ENCODE measurements around the gene ETNK2. TPM values are rescaled to one million over a fixed set of nuclear protein-coding genes. Genes with fewer than 3 reads are reported as not detected.

The ETNK2 gene
- total RNA-seq, 2 experiments from 2014 or later = 1.9 TPM; not detected in 1

DNA sequence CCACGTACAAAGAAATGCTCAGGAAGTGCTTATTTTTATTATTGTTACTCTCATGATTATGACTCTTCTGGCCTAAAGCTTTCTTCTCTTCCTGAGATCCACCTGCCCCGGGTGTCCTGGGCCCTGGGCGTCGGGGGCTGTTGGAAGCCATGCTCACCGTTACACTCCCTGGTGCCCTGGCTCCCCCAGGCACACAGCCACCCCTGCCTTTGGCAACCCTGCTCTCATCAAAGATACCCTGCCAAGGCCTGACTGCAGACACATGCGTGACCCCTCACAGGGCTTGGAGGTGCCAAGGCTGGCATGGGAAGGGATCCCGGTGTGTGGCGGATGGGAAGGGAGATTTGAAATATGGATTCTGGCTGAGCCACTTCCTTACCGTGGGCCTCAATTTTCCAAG, 47.7 kb upstream of the ETNK2 start:
- Histone ChIP-seq H3K4me2 (ENCODE audit: low read length) (no peak overlapping the region), H3K9me2 (ENCODE audit: insufficient read depth, low read length) (no peaks in the 10 kb centered on the region), H3K27ac (ENCODE audit: low read depth, low read length, poor library complexity, severe bottlenecking) (no peak overlapping the region), H4K20me1 (ENCODE audit: insufficient read depth, low read length) (no peaks in the 10 kb centered on the region), H3K79me2 (ENCODE audit: insufficient read depth, low read depth, low read length) (no peaks in the 10 kb centered on the region), H3K4me1 (ENCODE audit: insufficient read depth, low read length, poor library complexity, severe bottlenecking) (no peaks in the 10 kb centered on the region), H3K36me3 (ENCODE audit: insufficient read depth, low read length) (no peaks in the 10 kb centered on the region), H3K9me3 (ENCODE audit: low read length) (no peaks in the 10 kb centered on the region), H3K4me3 (ENCODE audit: low read depth, low read length, poor library complexity, severe bottlenecking) (no peak overlapping the region), H2AFZ (ENCODE audit: low read length) (no peak overlapping the region)
- ChIA-PET CTCF (ENCODE audit: unreplicated experiment) (no interaction called here), POLR2A (no interaction called here)
- BruUV-seq (replicated peaks) = no TSS peak
- no peak for DNase-seq (ENCODE audit: low spot score)
- intact Hi-C loops (cut with micrococcal nuclease; ENCODE audit: unreplicated experiment) = no loop called here
- TF ChIP-seq EZH2phosphoT487 (IDR thresholded peaks at IDR 0.05; ENCODE audit: borderline replicate concordance, low read depth, low read length) = no peak
- TF ChIP-seq, protein P1, sequence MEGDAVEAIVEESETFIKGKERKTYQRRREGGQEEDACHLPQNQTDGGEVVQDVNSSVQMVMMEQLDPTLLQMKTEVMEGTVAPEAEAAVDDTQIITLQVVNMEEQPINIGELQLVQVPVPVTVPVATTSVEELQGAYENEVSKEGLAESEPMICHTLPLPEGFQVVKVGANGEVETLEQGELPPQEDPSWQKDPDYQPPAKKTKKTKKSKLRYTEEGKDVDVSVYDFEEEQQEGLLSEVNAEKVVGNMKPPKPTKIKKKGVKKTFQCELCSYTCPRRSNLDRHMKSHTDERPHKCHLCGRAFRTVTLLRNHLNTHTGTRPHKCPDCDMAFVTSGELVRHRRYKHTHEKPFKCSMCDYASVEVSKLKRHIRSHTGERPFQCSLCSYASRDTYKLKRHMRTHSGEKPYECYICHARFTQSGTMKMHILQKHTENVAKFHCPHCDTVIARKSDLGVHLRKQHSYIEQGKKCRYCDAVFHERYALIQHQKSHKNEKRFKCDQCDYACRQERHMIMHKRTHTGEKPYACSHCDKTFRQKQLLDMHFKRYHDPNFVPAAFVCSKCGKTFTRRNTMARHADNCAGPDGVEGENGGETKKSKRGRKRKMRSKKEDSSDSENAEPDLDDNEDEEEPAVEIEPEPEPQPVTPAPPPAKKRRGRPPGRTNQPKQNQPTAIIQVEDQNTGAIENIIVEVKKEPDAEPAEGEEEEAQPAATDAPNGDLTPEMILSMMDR (conservative IDR thresholded peaks at IDR 0.05; ENCODE audit: low read length) = no peak

DNA sequence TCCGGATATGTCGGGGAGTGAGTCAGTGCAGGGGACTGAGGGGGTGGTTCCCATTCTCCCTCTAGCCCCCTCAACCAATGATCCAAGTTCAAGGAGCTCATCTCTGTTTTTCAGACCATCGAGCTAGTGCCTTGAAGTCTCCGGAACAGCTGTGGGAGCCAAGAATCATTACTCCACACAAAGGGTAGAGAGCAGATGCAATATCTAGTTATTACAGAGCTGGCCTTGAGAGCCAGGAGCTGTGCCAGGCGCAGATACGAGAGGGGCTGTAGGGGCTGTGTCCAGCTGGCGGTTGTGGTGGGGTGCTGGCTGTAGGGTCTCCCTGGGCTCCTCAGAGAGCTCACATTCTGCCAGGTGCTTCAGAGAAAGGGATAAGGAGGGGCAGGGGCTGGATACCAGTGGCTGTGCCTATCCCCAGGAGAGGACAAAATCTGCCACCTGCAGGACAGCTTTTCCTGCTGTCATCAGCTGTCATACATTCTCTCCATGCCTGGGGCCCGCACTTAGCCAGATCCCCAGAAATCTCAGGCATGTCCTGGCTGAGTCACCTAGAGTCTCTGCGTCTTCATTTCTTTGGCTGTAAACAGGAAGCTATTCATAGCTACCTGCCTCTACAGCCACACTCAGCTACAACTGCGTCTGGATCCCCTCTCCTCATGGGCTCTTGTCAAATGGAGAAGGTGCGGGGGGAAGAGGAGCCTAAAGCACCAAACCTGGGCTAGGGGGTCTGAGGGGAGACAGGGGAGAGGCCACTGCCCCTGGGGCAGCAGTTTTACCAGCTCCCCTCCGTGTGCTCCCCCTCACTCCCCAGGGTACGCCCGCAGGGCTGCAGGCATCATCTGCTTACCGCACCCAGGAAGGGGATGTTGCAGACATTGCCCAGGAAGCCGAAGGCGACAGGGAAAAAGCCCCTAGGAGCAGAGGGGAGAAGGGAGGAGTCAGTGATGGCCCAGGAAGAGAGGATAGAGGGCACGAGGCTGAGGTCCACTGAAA, 46.8 kb upstream of the ETNK2 start:
- Histone ChIP-seq H2AFZ (ENCODE audit: low read length) (no peak overlapping the region), H3K36me3 (ENCODE audit: insufficient read depth, low read length) (no peaks in the 10 kb centered on the region), H3K4me2 (ENCODE audit: low read length) (no peak overlapping the region), H3K9me3 (ENCODE audit: low read length) (no peaks in the 10 kb centered on the region), H3K9me2 (ENCODE audit: insufficient read depth, low read length) (no peaks in the 10 kb centered on the region), H3K79me2 (ENCODE audit: insufficient read depth, low read depth, low read length) (no peaks in the 10 kb centered on the region), H3K27ac (ENCODE audit: low read depth, low read length, poor library complexity, severe bottlenecking) (no peak overlapping the region), H3K4me3 (ENCODE audit: low read depth, low read length, poor library complexity, severe bottlenecking) (no peak overlapping the region), H3K4me1 (ENCODE audit: insufficient read depth, low read length, poor library complexity, severe bottlenecking) (no peaks in the 10 kb centered on the region), H4K20me1 (ENCODE audit: insufficient read depth, low read length) (no peaks in the 10 kb centered on the region)
- POLR2A ChIA-PET = no interaction called here
- BruUV-seq (replicated peaks) = no TSS peak
- no peak for DNase-seq (ENCODE audit: low spot score)
- CTCF ChIA-PET (ENCODE audit: unreplicated experiment) = interaction anchor here (0.7 kb wide), 1 partner anchor 1388 kb away, joined by 3 read pairs; no protein-coding TSS in a partner anchor
- intact Hi-C loops (cut with micrococcal nuclease; ENCODE audit: unreplicated experiment) = no loop called here
- TF ChIP-seq EZH2phosphoT487 (IDR thresholded peaks at IDR 0.05; ENCODE audit: borderline replicate concordance, low read depth, low read length) = no peak
- TF ChIP-seq, protein P1 (conservative IDR thresholded peaks at IDR 0.05; ENCODE audit: low read length) = no peak

DNA sequence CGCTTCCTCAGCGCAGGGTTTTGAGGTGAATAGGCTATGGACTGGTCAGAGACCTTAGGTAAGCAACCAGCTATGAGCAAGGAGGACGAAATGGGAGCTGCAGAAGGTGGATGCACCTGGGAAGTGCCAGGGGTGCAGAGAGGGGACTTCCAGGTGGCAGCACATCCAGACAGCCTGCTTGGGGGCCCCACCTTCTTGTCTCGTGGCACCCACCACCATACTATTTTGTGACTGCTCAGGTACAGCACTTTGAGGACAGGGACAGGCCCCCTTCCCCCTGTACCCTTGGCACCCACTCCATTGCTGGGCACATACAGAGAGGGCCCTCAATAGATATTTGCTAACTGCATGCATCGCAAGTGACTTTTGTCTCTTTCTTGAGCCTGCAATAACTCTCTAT, 45.2 kb upstream of the ETNK2 start:
- POLR2A ChIA-PET = no interaction called here
- H2AFZ ChIP-seq (ENCODE audit: low read length) = no peak overlapping the region
- H3K27ac ChIP-seq (ENCODE audit: low read depth, low read length, poor library complexity, severe bottlenecking) = no peak overlapping the region
- no peak overlapping the region for H3K4me3 ChIP-seq (ENCODE audit: low read depth, low read length, poor library complexity, severe bottlenecking)
- H3K36me3 ChIP-seq (ENCODE audit: insufficient read depth, low read length) = no peaks in the 10 kb centered on the region
- H4K20me1 ChIP-seq (ENCODE audit: insufficient read depth, low read length) = no peaks in the 10 kb centered on the region
- no peak for TF ChIP-seq EZH2phosphoT487 (IDR thresholded peaks at IDR 0.05; ENCODE audit: borderline replicate concordance, low read depth, low read length)
- TF ChIP-seq, protein P1 (conservative IDR thresholded peaks at IDR 0.05; ENCODE audit: low read length) = no peak
- H3K4me1 ChIP-seq (ENCODE audit: insufficient read depth, low read length, poor library complexity, severe bottlenecking) = no peaks in the 10 kb centered on the region
- H3K9me2 ChIP-seq (ENCODE audit: insufficient read depth, low read length) = no peaks in the 10 kb centered on the region
- CTCF ChIA-PET (ENCODE audit: unreplicated experiment) = no interaction called here
- no peak overlapping the region for H3K4me2 ChIP-seq (ENCODE audit: low read length)
- no TSS peak for BruUV-seq (replicated peaks)
- H3K79me2 ChIP-seq (ENCODE audit: insufficient read depth, low read depth, low read length) = no peaks in the 10 kb centered on the region
- intact Hi-C loops (cut with micrococcal nuclease; ENCODE audit: unreplicated experiment) = no loop called here
- H3K9me3 ChIP-seq (ENCODE audit: low read length) = no peaks in the 10 kb centered on the region
- no peak for DNase-seq (ENCODE audit: low spot score)

Data from OCI-LY7 (cell line).